SU-DHL-6 (cell line): Measurements from ENCODE around the gene SSC5D.

Experiments used
- CTCF ChIP-seq: fragments of 200-600 bp; sonication (generic); IDR thresholded peaks from one replicate; pipeline ENCODE4 v1.5.1; 2017; ENCODE audit warnings: antibody characterized with exemption, mild to moderate bottlenecking, low read length, moderate library complexity; ENCODE audit not compliant: insufficient read depth, poor library complexity, severe bottlenecking
- EZH2phosphoT487 ChIP-seq: fragments of 200-600 bp; sonication (generic), shearing (Covaris generic); conservative IDR thresholded peaks from 2 replicates; pipeline ENCODE4 v1.6.1; 2018; ENCODE audit warnings: mild to moderate bottlenecking, antibody characterized with exemption, low read length, moderate library complexity, mixed read lengths

DNA sequence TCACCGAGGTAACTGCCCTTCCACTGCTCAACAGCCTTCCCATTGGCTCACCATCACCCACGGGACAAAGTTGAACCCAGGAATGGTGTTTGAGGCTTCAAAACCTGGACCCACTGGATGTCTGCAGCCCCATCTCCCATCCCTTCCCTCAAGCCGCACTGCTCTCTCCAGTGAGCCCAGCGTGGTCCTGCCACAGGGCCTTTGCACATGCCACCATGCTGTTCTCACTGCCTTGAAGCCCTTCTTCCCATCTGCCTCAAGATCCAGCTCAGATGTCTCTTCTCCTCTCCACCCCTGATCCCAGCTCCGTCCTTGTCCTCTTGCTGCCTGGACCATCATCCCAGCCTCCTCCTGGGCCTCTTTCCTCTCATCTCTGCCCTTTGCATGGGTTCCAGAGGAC, 49.2 kb upstream of the SSC5D start:
- no peak for TF ChIP-seq CTCF
- no peak for TF ChIP-seq EZH2phosphoT487
